ENCODE results near the gene MPV17L2.

The MPV17L2 gene

DNA sequence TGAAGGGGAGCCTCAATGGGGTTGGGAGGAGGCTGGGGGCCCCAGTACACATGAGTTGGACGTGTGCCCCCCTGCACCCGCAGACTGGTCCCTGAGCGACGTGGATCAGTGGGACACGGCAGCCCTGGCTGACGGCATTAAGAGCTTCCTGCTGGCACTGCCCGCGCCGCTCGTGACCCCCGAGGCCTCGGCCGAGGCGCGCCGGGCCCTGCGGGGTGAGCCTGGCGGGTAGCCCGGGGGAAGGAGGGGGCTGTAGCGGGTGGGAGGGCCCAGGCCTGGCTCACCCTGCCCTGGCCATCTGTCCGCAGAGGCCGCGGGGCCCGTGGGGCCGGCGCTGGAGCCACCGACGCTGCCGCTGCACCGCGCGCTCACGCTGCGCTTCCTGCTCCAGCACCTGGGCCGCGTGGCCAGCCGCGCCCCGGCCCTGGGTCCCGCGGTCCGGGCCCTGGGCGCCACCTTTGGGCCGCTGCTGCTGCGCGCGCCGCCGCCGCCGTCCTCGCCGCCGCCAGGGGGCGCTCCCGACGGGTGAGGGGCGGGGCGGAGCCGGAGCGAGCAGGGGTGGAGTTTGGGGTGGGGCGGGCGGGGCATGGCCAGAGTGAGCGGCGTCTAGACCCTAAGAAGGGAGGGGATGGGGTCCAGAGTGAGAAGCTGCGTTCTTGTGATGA lies 31.9 kb upstream of the MPV17L2 start:
- no peak for DNase-seq

DNA sequence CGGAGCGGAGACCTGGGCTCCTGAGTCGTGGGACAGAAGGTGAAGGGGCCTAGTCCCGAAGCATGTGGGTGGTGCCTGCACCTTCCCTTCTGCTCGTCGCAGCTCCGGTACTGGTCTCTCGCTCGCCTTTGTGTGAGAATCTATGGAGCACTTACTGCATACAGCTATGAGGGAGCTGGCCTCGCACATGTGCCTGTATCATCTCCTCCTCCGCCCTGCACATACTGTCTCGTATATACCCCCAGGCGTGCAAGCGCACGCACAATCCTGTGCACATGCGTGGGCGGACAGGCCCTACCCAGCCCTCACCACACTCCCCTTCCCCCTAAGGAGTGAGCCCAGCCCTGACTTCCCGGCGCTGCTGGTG lies 31.4 kb upstream of the MPV17L2 start:
- DNase-seq: no peak

DNA sequence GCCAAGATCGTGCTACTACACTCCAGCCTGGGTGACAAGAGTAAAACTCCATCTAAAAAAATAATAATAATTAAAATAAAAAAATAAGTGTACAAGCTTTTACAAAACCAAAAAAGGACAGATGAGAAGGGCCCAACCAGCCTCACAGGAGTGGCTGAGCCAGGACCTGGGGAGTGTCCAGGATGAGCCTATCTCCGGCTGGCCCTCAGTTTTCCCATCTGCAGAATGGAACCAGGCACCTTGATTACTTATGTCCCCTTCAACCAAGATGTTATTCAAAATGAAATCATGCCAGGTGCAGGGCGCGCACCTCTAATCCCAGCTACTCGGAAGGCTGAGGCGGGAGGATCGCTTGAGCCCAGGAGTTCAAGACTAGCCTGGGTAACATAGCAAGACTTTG lies 28.9 kb upstream of the MPV17L2 start:
- DNase-seq: no peak

DNA sequence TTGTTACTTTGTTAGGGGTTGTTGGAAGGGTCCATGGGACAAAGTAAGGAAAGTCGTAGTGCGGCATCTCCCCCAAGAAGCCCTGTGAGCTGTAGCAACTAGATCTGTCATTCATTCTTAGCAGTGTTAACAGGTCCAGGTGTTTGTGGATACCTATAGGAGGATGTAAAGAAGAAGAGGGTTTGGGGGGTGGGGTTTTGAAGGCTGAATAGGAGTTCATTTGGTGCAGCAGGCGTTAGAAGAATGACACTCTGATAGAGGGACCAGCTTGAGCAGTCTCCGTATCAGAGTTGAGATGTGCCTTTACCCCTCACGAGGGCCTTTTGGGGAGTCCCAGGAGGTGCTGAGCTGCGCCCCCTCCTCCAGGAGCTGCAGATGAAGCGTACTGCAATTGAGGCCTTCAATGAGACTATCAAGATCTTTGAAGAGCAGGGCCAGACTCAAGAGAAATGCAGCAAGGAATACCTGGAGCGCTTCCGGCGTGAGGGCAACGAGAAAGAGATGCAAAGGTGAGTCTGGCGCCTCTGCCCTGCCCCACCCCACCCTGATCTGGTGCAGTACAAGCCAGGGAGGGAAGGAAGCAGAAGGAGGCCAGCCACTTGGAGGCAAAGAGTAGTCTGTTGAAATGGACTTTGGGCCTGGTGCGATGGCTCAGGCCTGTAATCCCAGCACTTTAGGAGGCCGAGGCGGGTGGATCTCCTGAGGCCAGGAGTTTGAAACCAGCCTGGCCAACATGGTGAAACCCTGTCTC lies 27.0 kb upstream of the MPV17L2 start:
- DNase-seq: no peak

DNA sequence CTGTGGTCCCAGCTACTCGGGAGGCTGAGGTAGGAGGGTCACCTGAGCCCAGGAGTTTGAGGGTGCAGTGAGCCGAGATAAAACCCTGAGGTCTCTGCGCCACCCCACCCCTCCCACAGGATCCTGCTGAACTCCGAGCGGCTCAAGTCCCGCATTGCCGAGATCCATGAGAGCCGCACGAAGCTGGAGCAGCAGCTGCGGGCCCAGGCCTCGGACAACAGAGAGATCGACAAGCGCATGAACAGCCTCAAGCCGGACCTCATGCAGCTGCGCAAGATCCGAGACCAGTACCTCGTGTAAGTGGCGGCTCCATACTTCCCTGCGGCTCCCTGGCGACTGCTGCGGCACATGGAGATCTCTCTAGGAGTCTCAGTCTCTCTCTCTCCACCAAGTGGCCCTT lies 26.0 kb upstream of the MPV17L2 start:
- DNase-seq: no peak

DNA sequence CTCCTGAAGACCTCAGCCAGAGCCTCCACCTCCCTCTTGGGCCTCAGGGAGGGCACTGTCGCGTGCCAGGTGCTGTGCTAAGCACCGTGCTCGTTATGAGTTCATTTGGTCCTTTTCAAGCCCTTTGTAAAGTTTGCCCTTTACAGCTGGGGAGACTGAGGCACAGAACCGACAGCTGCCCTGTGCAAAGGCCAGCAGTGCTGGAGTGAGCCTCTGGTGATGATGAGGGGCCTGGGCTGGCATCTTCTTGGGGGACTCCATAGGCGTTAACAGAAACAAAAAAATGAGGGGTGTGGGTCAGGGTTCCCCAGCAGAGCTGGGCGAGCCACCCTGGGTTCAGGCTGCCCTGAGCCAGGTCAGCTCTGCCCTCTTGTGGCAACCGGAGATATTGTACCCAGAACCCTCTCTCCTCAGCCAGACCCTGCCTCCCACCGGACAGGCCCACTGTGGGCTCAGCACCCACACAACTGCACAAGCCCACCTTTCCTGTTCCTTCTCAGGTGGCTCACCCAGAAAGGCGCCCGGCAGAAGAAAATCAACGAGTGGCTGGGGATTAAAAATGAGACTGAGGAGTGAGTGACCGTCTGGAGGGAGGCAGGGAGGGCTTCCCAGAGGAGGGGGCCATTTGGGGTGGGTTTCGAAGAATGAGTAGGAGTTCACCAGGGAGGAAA lies 24.9 kb upstream of the MPV17L2 start:
- no peak for DNase-seq

DNA sequence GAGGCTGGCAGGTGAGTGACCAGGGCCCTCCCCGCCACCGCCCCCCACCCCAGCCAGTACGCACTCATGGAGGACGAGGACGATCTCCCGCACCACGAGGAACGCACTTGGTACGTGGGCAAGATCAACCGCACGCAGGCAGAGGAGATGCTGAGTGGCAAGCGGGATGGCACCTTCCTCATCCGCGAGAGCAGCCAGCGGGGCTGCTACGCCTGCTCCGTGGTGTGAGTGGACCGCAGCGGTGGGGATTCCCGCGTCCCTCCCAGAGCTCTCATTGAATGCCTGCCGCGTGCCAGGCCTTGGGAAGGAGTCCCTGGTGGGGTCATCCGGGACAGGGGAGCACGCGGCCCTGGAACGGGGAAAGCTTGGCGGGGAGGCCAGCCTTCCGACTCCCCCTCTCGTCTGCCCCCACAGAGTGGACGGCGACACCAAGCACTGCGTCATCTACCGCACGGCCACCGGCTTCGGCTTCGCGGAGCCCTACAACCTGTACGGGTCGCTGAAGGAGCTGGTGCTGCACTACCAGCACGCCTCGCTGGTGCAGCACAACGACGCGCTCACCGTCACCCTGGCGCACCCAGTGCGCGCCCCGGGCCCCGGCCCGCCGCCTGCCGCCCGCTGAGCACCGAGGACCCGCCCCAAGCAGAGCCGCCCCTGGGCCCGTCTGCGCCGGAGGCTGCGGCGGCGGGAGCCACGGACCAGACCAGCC lies 24.2 kb upstream of the MPV17L2 start:
- DNase-seq: no peak

DNA sequence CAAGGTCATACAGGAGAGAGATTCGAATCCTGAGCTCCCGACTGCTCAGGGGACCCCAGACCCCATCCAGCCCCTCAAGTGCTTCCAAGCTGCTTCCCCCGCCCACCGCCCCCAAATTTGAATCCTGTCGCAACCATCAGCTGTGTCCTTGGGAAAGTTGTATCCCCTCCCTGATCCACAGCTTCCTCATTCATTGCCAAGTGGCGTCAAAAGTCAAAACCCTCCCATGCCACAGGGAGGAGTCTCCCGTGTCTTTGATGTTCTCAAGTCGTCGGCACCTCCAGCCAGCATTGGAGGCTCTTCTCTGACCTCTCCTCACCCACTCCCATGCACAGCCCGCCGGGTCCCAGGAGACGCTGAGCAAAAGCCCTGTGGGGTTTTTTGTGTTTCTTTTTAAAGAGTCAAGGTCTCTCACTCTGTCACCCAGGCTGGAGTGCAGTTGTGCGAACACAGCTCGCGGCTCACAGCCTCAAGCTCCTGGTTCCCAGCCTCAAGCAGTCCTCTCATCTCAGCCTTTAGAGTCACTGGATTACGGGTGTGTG lies 22.2 kb upstream of the MPV17L2 start:
- no peak for DNase-seq

DNA sequence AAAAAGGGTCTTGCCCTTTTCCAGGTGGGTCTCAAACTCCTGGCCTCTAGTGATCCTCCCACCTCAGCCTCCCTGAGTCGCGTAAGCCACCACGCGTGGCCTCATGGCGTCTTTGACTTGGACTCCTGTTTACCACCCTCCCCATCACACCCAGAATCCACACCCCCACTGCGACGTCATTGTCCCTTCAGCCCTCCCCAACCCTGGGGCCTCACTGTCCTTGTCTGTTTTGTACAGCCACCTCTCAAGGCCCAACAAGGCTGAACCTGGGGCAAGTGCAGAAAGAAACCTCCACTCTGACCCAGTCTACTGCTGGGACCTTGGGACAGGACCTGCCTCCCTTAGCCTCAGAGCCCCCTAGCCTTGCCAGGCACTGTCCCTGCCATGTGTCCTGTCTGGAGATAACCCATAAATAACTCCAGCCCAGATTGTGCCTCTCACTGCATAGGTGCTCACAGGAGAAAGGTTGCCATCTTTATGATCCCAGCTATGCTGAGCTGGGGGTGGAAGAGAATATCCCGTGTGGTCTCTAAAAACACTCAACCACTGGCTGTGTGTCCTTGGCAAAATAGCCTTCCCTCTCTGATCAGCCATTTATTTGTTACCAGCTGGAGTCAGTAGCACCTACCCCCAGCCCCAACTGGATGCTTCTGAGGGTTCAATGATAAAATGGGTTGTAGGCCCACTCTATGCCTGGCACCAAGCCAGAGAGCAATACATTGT lies 21.3 kb upstream of the MPV17L2 start:
- DNase-seq: no peak

DNA sequence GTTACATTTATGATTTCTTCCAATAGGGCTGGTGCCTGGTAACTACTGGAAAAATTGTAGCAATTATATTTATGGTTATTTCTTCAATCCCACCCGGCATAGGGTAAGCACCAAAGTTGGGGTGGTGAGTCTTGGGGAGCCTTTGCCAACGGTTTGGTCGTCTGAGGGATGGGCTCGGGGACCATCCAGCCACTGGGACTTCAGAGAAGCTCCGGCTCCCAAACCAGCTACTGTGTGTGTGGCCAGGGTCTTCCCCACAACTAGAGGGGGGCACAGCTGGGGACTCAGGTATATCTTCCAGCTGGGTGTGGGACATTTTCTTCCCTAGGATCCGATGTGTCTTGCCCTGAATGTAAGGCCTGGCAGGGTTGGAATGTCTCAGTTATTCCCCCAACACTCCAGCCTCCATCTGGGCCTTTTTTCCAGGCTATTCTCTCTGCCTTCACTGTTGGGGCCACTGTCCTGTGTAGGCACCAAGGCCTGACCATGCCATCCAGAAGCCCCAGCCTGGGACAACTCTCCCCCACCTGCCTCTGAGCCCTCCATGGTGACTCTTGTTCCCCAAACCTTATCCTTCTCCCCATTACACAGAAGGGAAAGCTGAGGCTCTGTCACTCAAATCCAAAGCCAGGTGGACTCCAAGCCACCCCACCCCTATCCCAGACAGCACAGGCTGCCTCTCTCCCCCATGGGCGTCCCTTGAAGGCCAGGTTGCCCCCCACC lies 20.5 kb upstream of the MPV17L2 start:
- no peak for DNase-seq

- no peak for DNase-seq
Measured at GRCh38 chr19:18173054-18173571, 19.9 kb upstream of the MPV17L2 start.

- DNase-seq: peak; percentile 92
Measured at GRCh38 chr19:18173572-18174288, 19.3 kb upstream of the MPV17L2 start, which contains the start of gene IFI30. TSS of gene IFI30 (plus strand) at chr19:18173813. CDS start at chr19:18173842, 29 bp downstream.

DNA sequence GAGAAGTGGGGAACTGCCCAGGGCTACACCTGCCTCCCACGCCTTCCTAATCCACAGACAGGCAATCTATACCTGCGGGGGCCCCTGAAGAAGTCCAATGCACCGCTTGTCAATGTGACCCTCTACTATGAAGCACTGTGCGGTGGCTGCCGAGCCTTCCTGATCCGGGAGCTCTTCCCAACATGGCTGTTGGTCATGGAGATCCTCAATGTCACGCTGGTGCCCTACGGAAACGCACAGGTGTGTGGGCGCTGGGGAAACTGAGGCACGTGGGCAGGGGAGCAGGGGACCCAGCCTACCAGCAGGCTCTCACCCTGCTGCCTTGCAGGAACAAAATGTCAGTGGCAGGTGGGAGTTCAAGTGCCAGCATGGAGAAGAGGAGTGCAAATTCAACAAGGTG lies 18.0 kb upstream of the MPV17L2 start:
- no peak for DNase-seq

GRCh38 chr19:18176367-18177310 lies 16.4 kb upstream of the MPV17L2 start:
- no peak for DNase-seq

GRCh38 chr19:18179957-18180356 lies 13.1 kb upstream of the MPV17L2 start:
- DNase-seq: no peak

GRCh38 chr19:18183529-18183928 lies 9.5 kb upstream of the MPV17L2 start:
- no peak for DNase-seq

DNA sequence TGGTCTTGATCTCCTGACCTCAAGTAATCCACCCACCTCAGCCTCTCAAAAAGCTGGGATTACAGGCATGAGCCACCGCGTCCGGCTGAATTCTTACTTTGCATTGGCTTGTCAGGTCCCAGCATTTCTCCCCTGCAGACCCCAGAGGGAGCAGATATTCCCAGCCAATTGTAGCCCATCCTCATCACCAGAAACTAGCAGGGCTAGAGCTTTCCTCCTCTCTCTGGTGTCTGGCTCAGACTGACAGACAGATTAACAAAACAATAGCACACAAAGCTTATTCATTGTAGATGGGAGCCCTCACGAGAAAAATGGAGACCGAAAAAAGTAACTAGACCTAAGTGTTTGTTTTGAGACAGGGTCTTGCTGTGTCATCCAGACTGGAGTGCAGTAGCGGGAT lies 7.5 kb upstream of the MPV17L2 start:
- no peak for DNase-seq

GRCh38 chr19:18190278-18190677 lies 2.7 kb upstream of the MPV17L2 start:
- DNase-seq: no peak

DNA sequence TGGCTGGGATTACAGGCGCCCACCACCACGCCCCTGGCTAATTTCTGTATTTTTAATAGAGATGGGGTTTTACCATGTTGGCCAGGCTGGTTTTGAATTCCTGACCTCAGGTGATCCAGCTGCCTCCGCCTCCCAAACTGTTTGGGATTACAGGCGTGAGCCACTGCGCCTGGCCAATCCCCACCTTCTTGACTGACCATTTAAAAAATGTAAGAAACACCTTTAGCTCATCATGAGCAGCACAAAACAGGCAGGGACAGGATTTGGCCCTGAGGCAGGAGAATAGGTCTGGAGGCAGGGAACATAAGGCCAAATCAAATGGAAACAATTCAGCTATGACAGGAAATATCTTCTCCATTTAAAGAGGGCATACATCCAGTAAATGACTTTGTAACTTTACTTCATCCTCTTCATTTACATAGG lies 1.4 kb upstream of the MPV17L2 start:
- no peak for DNase-seq

Measured in DMS79 (cell line).